NCI-H2029 (cell line): ENCODE measurements around the gene GNAZ.

Source experiments
- DNase-seq: peaks from one replicate; lab custom pipeline; 2025; lab: John Stamatoyannopoulos, UW

GNAZ gene

DNA sequence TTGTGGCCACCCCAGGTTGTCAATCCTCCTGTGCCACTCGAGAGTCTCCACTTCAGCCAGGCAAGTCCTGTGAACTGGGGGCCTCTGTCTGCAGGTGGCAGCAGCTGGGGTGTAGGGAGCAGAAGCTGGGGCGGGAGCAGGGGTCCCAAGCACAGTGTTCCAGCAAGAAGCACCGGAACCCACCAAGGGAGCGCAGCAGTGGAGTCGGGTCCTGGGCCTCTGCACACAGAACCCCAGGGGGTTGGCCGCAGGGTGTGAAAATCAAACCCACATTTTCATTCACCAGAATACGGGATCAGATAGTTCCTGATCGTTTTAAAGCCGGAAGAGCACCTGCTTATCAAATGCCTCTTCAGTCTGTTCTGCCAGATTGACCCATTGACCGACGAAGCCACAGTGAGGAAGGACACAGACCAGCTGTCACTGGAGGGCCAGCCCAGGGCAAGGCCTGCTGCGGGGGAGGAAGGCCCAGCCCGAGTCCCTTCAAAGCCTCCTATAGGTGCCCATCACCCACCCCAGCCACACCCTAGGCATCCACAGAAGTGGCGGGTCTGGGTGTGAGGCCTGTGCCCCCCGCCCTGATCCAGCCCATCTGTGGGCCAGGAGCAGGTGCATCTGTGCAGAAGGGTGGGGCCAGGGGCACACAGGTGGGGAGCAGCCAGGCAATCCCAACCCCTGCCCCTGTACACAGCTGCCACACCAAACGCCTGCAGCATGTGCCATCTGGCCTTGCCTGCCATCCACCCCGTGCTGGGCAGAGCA is 37.3 kb downstream of the GNAZ start:
- no peak for DNase-seq

DNA sequence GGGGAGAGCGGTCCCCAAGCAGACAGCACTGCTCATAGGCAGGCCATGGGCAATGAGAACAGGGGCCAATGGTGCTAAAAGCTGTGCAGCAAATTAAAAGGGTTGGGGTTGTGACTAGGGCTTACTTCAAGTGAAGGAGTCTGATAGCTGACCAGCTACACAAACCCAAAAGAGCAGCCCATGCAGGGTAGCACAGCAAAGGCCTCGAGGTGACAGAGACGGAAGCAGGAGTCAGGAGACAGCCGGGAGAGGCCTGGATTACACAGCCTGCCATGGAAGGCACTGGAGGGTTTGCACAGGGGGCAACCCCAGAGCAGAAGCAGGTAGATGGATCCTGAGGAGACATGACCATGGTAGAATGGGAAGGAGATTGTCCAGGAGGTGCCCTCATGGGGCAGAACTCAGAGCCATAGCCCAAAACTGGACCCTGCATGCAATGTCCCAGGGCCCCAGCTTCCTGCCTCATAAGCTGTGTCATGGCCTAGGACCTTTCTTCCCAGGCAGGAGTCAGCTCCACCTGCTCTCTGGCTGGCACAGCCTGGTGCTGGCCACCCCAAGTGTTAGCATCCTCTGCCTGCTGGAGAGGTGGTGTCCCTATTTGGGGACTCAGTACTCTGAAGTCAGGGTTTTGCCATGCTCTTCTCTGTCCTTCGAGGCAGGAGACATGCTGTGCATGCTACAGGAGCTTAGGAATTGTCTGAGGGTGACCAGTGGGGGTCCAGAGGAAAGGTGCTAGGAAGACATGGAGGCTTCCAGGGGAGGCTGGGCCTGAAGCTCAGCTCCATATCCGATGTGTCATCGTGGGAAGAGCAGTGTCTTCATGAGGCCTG is 38.1 kb downstream of the GNAZ start:
- DNase-seq = no peak

DNA sequence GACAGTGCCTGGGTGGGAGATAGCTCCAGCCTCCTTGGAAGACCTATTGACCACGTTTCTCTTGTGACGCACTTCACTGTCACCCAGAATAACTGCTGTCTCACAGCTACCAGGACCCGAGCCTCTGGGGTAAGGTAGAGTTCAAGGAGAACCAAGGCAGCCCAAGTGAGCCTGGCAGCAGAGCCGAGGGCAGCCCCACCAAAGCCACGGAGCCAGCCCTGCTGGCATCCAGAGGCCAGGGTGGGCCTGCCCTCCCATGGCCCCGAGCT is 38.7 kb downstream of the GNAZ start:
- DNase-seq = no peak

DNA sequence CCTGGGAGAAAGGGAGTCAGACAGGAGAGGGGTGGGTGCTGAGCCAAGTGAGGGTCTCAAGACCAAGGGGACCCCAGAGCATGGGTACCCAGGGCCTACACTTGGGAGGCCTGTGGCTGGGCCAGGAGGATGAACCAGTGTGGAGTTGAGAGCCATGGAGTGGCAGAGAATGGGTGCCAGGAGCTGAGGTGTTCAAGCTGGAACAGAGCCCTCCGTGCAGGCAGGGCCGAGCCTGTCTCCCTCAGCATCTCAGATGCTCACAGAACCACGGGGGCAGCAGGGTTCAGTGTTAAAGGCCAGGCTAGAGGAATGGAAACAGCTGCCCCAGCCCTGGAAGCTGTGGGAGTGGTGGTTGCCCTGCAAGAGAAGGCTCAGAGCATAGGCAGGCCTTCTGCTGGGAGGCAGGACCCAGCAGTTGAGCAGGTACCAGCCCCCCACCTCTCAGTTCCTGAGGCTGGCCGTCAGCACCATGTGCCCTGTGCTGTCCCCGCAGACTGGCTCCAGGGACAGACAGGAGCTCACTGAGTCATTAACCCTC is 39.2 kb downstream of the GNAZ start:
- DNase-seq = no peak

DNA sequence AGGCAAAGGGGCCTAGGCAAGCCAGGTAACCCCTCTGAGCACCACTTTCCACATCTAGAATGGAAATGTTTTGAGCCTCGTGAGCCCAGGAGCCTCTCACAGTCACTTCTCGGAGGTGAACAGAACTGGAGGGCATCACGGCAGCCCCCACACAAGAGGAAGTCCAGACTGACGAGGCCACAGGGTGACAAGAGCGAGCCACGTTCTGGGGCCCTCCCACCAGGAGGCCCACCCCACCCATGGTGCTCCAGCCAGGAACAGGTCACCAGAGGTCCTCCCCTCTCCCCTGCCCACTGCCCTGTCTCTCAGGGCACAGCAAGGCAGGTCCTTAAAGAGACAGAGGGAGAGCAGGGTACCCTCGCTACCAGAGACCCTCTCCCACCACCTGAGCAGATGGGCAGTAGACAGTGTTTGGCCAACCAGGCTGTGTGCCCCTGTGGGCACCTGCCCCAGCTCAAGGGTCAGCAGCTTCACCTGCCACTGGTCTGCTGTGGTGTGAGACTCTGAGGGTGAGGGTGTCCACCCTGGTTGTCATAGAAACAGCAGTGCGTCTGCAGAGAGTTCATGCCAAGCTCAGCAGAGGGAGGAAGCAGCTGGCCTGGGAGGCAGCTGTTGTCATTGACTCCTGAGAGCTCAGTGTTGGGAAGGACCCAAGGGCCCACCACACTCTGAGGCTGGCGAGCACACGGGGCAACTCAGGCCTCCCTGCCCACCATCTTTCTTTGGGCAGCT is 40.0 kb downstream of the GNAZ start:
- peak; percentile 64 for DNase-seq

DNA sequence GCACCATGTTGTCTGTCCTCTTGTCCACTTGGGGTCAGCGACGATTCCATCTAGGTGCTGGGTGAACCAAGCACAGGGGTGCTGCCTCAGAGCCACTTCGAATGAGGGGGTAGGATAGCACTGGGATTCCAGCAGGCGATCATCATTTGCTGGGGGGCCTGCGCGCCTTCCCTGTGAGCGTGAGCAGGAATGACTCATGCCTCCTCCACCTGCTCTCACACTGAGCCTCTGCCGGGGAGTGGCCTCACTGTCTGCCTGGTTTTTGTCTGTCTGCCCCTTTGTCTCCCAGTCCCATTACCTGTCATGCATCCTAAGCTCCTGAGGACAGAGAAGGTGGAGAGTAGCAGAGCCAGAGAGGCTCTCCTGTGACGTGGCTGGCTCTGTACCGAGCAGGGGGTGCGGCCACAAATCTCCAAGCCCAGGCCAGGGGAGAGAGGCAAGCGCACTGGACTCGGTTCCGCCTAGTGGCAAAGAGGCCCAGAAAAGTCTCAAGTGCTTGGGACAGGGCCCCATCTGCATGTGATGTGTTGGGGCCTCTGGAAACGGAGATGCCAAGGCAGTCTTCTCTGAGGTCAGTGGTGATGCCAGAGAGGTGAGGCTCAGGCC is 40.7 kb downstream of the GNAZ start:
- peak; percentile 72 for DNase-seq

DNA sequence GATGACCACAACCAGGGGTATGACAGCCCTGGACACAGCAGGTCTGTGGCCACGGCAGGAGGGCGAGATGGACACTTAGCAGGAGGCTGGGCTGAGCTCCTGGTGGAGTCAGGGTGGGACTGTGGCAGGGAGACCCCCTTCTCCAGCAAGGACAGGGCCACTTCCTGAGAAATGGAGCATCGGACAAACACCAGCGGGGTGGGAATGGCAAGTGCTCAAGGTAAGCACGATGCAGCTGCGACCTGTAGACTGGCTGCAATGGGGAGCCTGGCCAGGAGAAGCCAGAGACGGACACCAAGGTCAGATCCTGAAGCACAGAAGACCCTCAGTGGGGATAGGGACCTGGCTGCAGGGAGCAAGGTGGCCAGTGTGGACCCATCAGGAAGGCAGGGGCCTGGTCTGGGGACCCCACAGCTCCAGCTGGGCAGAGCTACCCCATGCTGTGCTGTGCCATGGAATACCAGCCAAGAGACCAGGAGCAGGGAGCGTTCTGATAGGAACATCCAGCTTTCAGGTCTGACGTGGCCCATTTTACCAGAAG is 42.2 kb downstream of the GNAZ start:
- DNase-seq = no peak

DNA sequence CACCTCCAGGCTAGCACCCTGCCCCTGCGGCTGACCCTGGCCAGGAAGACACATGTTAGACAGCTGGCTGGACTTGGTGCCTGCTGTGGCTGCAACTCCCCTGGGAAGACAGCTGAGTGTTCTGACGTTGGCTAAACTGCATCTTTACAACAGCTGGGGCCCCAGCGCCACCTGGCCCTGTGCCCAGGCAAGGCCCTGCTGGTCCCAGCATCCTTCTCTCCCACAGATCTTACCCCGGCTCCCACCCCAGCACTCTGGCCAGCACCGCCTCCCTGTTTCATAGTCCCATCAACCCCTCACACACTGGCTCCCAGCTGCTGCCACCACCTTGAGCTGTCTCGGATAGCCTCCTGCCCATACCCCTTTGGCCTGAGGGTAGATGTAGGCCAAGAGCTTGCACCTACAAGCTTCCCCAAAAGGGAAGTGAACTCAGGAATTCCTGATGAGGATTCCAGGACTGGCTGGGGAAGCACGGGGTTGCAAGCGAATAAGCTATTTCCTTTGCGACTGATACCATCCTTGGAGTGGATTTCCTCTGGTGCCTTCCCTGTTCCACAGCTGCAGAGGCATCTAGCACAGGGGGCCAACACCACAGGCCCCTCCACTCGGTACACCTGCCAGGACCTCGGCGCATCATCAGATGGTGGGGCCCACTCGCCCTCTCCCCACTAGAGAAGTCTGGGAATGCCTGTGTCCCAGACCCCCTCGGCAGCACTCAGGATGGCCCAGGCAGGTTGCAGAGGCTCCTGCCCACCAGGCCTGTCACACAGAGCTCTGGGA is 42.9 kb downstream of the GNAZ start:
- DNase-seq = no peak

DNA sequence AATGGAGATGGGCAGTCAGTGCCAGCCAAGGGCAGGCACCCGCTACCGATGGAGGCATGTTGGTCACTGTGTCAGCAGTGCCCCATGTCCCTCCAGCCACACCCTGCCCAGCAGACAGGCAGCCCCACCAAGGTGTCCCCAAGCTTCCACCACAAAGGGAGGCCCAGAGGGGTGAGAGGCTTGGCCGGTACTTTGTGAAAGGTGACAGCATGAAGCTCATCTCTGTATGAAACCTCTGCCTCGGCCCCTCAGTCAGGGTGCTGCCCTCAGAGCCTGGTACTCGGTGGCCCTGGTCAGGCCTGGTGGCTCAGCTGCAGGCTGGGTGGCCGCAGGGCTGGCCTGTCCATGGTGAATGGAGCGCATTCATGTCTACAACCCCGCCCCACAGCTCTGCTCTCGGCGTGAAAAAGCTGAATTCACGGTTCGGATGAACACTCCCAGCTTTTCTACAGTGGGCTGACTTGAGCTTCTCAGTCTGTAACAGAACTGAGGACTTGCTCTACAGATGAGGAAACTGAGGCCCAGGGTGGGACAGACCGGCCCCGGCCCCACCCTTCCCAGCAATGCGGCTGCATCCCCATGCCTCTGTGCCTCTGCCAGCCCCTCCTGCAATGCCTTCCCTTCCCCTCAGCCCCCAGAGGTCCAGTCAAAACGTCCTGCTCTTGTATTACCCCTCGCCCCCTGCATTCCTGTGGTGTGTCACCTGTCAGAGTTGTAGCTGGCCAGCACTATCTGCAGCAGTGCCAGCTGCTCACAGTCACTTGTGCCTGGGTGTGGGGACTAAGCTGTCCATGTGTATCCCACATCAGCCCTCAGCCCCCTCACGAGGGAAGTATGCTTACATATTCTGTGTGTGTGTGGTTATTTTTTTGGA is 43.8 kb downstream of the GNAZ start:
- DNase-seq = no peak

DNA sequence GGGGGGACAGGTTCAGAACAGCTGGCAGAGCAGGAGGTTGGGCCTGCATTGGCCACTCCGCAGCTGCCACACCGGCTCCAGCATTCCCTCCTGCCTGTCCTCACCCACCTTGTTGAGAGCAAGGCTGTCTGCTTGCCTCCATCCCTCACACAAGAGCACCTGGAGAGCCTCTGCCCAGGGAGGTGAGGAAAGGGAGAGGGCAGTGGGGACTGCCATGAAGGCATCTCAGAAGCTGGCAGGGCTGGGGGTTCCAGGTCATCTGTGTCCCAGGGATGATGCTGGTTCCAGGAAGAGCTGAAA is 44.4 kb downstream of the GNAZ start:
- no peak for DNase-seq

DNA sequence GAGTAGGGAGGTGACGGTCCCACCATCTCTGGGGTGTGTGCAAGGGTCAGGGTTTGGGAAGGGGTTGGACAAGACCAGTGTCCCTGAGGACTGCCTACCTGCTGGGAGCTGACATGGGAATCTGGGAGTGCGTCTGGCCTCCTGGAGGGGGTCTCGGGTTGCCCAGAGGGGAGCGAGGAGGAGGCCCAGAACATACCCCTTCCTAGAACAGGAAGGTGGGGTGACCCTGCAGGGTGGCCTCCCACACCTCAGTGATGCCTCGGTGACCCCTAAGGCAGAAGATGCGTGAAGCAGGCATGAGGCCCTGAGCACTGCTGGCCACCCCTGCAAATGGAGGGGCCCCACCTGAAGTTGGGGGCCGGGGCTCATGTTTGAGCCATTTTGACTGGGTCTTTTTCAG is 45.0 kb downstream of the GNAZ start:
- DNase-seq = no peak

DNA sequence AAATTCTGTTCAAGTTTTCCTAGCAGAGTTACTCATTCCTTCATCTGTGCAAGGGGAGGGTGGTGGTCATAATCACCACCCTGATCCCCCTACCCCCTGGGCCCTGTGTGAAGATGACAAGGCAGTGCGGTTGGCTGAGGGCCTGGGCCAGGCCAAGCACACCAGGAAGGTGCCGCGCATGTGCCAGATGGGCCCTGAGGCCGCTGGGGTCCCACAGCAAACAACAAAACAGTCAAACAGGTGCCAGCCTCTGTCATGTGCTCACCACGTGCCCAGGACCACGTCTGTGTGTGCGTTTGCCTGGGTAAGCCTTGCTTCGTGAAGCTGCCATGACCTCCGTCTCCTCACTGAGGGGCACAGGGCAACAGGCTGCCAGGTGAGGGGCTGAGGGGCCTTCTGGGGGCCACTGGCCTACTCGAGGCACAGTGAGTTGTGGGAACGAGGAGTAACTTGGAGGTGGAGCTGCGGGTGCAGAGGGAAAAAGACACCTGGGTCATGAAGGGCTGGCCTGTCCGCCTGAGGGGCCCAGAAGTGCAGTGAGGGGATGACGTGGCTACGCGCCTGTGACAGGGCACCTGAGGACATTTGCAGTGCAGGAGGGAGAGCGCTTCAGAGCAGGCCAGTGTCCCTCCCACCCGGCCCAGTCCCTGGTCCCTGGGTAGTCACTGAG is 45.6 kb downstream of the GNAZ start:
- DNase-seq = no peak

DNA sequence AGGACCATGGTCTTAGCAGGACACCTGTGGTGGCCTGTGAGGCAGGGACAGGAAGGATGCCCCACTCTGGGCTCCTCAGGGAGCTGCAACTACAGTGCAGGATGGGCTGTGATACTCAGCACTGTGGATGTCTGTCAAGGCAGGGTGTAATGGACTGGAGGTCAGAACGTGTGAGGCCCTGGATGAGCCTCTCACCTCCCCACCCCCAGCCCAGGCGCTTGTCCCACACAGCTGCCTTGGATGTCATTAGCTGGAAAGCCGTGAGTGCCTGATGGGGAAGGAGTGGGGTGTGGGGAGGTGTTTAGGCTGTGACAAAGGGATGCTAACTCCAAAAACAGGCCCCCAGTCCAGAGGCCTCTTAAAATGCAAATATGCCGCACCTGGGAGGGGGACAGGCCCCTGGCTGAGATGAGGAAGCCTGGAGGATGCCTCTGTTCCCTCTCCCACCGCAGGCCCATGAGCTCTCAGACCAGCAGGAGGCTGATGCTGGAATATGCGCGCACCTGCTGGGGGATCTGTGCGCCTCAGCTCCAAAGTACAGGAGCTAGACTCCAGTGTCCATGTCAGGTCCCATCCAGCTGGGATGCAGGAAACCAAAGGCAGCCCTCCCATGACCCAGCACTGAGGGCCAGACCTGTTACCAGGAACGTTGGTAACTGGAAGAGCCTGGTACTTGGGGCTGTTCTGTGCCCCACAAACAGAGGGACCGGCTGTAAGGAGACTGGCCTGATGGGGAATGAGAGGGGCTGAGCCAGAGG is 46.4 kb downstream of the GNAZ start:
- no peak for DNase-seq

DNA sequence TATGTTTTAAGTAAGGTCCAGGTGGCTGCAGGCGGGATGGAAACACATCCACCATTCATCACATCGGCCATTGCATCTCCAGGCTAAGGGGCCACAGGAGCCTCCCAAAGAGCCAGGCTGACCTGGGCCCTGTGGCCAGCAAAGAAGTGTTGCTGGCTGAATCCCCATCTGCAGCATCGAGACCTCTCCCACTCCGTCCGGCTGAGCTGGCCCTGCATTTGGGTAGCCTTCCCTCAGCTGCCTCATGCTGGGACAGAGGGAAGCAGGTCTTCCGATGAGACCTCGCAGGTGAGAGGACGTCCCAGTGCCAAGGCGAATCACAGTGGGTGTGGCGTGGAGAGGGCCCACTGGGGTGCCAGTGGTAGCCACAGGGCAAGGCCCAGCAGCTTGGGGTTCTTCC is 47.0 kb downstream of the GNAZ start:
- DNase-seq = no peak

DNA sequence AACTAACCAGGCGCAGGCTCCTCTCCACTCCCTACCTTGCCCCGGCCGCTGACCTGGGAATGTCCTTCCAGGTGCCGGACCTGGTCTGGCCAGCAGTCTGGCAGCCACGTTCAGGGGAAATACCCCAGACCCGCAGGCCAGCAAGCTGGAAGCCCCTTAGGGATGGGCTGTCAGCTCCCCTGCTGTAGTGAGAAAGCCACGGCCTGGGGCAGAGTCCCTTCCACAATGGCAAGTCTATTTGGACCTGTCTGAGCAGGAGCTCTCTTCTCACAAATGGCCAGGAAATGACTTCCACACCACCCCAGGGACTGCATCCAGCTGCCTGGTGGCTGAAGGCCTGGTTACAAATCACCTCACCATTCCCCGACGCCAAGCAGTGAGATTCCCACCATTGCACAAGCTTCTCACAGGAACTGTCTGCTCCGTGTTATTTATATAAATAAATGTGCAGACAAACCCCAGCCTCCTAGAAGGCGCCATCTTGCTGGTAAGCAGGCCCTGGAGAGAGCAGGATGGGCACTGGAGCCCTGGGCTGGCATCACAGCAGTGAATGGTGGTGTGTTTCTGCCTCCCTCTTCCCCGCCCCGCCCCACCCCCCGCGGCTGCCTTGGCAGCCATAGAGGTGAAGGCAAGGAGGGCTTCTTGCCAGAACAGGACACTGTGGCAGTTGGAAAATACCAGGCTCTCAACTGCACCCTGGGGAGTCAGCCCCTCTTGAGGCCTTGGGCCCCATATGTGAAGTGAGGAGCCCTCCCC is 47.8 kb downstream of the GNAZ start:
- DNase-seq = no peak

DNA sequence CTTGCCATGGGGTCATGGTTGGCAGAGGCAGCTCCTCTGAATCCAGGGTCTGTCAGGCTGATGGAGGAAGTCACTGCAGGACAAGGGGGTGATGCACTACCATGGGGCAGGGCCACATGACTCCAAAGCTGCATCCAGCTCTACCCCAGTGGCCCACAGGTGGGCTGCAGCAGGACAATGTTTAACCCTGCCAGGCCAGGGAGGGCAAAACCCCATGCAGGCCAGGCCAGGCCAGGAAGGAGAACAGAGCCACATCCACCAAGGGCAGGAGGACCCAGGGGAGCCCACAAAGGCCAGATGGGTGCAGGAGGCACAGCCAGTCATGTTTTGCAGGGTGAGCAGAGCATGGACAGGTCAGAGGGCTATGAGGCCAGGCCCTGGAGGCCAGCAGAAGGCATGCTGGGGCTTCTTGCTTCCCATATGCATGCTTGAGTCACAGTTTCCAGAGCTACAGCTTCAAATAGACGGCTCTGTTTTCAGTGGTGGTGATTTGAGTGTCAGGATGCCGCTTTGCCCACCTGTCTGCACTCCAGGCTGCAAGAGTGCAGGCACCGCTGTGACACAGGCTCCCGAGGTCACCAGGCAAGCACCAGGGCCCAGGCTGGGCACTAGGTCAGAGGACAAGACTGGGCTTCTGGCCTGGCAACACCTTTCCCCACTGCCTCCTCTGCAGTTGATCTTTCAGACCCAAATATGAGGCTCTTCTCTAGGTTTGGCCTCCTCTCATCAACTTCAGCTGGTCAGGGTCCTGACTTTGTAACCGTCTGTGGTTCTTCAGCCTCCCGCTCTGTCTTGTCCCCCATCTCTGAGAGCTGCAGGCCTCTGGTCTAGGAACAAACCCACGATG is 48.6 kb downstream of the GNAZ start:
- DNase-seq = no peak
